Stomach (tissue), 4 donors: Measurements from ENCODE around the gene GSPT1.

ENCODE experiments used
- CTCF ChIP-seq, 7 experiments: fragments of 450-650 bp in 4 of 7; fragments of 200-600 bp in 3 of 7; sonication (generic) in 3 of 7; IDR thresholded peaks; one replicate each; pipeline ENCODE4 v1.5.1; 2016 to 2019; ENCODE audit warnings: antibody characterized with exemption in 7 of 7, control low read depth in 2 of 7, mild to moderate bottlenecking in 1 of 7
- EP300 ChIP-seq: sonication (generic); formaldehyde crosslinking; IDR thresholded peaks from one replicate; pipeline ENCODE4 v1.6.1; 2017; ENCODE audit warnings: antibody characterized with exemption
- POLR2A ChIP-seq, 4 donors: fragments of 450-650 bp; IDR thresholded peaks; one replicate each; pipeline ENCODE4 v1.6.1; 2016; ENCODE audit warnings: antibody characterized with exemption in 4 of 4, control low read depth in 2 of 4, mild to moderate bottlenecking in 1 of 4, moderate library complexity in 1 of 4
- POLR2AphosphoS5 ChIP-seq, 3 donors: sonication (generic); formaldehyde crosslinking; IDR thresholded peaks; one replicate each; pipeline ENCODE4 v1.6.1; 2016; ENCODE audit warnings: antibody characterized with exemption in 3 of 3

DNA sequence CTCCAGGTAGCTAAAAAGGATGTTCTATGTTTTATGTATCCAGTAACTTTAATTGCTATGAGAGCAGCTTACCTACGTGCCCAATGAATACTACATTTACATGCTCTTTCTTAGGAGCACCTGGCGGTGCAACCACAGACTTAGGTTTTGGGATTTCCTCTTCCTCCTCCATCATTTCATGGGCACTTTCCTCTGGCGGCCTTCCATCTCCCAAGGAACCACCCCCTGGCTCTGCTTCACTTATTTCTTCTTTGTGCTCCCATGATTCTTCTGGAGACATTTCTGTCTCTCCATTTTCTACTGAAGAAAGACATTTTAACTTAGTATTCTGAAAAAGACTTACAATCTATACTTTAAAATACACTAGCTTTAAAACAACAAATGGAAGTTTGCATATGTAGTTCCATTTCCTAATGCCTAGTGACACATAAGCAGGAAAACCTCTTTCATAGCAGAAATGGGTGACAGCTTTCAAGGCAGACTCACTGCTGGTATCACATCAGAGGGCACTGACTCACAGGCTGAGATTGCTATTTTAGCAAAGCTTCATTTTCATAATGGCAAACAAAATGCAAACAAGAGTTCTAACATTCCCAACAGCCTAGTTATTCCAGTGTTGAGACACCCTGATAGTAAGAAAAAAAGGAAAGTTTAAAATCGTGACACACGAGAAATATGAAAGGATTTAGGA, 19.1 kb downstream of the GSPT1 start:
- no peak for TF ChIP-seq CTCF (IDR thresholded peaks at IDR 0.05)
- no peak for TF ChIP-seq POLR2A (IDR thresholded peaks at IDR 0.05)
- no peak for TF ChIP-seq EP300
- peak in 1 of 3 donors; percentile 14 for TF ChIP-seq POLR2AphosphoS5 (IDR thresholded peaks at IDR 0.05)
